Activated CD4-positive, alpha-beta T cell treated with anti-CD3 and anti-CD28 coated beads, Interleukin-2, Interleukin-6, amounts not matched to agents 100 ng/mL and 50 ng/mL, durations not matched to agents 16 hours and 8 hours (primary cell): ENCODE data around the gene OR2AE1.

ENCODE experiments used
- DNase-seq: peaks from one replicate; pipeline ENCODE4 v3.0.0-alpha.2; 2020

The OR2AE1 gene

DNA sequence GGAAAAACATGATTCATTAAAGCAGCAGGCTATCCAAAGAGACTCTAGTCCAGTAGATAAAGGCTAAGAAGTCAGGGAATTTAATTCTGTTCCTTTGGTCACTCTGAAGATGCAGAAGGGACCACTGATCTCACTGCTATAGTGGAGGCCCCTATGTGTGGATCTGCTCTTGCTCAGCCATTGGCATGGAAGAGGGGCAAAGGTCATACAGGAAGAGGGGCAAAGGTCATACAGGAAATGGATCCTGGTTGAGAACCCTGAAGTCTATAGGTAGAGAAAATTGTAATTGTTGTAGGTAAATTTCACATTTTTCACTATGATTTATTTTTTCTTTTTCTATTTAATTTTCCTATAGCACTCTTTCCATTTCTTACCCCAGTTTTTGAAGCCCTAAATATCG is 21.6 kb downstream of the OR2AE1 start:
- no peak for DNase-seq

DNA sequence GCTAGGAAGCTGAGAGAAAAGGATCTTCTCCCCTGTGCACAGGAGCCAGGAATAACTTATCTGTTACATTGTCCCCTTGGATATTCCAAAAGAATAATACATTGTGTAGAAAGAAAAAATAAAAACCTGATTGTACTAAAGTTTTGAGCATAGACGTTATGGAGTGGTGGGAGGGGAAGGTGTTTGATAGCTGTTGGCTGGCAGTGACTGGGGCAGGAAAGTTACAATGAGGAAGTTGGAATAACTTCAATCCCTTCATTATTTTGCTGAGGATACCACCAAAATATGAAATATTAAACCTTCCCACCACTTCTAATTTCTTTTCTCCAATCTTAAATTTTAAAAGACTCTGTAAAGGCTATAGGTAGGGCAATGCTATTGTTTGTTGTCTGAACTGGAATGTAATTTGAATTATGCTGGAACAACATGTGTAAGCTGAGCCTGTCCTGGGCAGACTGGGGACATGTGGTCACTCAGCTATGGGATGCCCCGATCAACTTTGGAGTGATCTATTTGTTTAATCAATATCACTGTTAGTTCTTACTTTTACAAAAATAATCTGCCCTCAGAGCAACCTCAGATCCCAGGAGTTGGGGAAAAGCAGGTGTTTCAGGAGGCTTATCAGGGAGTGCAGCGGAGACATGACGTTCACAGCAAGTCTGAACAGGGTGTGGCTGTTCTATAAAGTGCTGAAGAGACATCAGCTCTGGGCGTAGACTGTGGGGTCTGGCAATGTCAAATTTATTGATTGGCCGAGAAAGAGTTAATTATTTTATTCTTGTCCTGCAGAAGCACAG is 28.2 kb downstream of the OR2AE1 start:
- DNase-seq = no peak

DNA sequence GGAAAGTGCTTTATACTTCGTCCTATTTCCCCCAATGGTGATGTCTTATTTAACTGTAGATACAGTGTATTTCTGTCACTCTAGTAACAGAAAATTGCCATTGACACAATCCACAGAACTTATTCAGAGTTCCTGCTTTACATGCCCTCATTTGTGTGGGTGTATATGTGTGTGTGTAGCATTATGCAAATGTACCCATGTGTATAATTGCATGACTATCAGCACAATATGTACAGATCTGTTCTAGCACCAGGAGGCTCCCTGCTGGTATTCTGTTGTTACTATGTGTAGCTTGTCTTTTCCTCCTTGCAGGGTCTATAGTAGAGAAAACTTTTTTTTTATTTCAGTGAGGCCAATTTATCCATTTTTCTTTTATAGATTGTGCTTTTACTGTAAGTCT is 32.5 kb downstream of the OR2AE1 start:
- no peak for DNase-seq

DNA sequence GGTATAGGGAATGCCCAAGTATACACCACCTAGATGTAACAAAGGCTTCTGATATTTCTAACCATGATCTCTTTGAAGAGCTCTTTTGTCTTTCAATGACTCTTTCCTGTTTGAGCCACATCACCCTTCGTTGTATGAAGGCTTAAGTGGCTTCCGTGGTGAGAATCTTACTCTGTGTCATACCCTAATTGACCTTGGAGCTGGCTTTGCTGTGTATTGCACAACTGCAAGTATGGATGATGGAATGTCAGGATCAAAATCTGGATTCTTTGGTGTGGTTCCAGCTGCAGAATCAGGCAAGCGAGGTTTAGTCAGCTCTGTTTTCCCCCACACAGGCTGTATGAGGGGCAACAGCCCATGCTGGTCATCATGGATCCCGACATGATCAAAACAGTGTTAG is 33.0 kb downstream of the OR2AE1 start:
- DNase-seq = no peak

DNA sequence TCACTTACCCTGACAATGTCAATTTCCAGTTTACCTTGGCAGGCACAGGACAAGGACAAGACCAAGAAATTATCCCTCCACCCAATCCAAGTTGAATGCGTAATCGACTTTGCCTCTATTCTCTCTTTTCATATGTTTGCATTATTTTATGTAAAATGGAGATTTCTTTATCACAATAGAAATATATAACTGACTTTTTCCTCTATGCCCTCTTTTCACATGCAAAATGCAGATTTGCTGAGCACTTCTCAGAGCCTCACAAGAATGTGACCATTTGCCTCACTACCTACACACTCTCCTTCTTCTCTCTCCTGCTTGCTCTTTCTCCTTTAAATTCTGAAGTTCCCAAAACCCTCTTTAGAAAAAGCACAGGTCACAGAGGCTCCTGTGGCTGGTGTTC is 33.9 kb downstream of the OR2AE1 start:
- DNase-seq = no peak

DNA sequence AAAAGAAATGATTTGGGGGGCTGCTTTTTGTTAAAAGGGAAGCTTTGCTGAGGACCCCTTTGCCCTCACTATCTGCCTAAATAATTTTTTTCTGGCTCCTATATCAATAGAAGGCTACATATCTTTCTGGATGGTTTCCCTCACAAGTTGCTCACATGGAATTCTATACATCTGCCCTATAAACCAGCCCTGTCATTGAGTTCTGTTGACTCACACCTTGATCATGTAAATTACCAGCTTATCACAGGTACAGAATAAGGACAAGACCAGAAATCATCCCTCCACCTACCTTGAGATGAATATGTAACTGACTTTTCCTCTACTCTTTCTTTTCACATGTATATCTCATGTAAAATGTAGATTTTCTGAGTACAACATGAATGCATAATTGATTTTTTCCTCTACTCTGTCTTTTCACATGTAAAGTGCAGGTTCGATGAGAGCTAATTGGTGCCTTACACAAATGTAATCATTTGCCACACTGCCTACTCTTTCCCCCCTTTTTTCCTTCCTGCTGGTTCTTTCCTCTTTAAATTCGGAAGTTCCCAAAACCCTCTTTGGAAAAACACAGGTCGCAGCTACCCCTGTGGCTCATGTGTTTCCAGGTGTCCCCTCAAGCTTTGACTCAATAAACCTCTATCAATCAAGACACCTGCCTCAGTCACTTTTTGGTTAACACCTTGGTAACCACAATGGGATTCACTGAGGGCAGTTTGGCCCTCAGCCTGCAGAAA is 36.5 kb downstream of the OR2AE1 start:
- DNase-seq = no peak

DNA sequence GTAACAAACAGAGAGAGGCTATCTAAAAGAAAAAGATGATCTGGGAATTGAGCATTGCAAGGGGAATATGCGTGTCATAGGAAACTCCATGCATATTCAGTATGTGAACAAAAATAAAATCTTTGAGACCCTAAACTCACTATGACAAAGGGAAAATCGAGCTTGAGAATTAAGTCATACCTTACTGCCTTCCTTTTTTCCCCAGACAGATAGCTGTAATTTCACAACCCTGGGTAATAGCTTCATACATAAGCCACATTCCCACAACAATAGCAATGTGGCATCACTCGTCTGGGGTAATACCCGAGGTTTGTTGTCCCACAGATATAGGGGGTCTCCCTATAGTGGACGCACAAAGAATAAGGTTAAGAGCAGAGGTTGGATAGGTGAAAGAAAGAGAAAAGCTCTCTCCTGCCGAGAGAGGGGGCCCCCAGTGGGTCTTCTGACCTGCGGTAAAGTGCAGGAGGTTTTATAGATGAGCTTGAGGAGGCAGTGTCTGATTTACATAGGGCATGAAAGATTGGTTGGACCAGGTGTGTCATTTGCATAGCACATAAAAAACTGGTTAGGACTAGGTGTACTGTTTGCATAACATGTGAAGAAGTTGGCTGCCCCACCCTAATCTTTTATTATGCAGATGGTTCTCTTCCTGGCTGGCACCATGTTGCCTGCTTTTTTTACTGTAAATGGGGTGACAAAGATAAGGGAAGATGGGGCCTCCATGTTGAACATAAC is 37.4 kb downstream of the OR2AE1 start:
- DNase-seq = no peak

DNA sequence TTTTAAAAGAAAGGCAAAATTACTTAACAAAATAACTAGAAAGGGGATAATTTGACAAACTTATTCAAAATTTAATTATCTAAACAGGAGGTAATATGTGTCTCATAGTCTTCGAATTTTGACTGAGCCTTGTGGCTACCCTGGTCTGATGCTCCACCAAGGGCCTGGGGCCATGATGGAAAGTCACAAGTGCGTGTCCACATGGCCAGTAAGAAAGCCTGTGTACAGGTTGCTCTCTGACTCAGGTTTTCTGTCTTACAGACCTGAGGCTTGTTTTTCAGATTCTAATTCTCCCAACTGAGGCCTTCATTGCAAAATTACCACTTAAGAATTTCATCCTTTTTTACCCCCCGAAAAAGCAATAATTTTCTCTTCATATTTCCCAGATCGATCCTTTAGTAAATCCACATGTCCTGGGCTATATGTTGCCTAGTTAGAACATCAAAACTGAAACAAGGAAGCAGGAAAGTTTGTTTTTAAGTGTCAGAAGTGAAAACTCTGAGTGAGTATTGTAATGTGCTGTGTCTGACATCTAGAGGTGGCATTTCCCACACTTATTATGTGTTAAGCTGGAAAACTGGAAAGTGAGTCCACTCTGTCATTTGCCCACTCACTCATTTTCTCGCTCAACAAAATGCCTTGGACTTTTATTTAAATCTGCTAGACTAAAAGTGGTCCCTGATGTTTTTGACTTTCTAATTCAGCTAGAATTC is 39.0 kb downstream of the OR2AE1 start:
- DNase-seq = peak; percentile 4

DNA sequence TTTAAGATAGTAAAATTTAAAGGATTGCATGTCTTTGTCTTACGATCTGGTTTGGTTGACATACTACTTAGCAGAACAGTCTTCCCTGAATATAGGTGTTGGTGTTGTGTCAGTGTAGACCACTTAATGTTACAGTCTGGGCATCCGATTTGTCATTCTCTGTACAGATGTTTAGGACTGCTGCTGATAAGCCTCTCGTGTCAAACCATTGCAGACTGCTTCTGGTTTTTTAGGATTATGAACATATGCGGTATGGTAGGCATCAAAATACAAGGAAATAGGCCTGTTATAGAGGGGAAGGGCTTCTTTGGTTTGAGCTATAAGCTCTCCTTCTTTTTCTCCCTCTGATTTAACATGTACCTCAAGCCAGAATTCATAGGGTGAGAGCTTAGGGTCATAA is 41.6 kb downstream of the OR2AE1 start:
- DNase-seq = no peak

DNA sequence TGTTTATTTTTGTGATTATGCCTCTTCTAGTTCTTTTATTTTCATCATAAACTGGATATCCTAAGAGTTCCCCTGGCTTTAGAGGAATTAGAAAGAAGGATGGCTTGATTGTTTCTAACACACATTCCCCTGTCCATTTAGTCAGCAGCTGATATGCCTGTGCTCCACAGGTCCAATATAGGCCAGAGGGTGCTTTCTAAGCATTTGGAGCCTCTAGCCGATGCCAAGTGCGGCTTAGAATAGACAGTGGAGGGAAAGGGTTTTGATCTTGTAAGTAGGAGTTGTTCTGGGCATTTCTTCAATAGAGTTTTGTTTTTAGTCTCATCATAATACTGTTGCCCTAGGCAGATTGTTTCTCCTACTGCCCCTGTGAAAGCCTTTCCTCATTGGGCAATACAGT is 42.5 kb downstream of the OR2AE1 start:
- DNase-seq = no peak

DNA sequence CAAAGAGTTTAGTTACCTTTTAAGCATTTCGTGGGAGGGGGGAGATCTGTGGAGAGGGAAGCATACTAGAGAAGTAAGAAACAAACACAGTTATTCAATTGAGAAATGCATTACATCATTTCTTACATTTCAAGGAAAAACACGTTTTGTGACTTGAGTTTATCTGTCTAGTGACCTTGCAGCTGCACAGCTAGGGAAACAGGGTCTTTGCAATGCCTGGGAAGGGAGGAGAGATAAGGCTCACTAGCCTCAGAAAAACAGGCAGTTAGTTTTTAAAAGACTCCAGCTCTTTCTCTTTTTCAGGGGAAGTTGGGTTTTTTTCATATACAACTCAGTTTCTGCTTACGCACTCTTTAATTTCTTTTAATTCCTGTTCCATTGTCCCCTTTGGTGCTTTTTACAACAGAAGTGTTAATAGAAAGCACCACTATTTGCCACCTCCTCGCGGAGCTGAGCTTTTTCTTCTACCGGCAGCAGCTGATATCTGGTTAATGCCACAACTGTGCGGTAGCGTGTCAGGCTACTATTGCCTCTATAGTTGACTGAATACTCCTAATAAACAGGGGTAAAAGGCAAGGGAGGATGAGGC is 43.5 kb downstream of the OR2AE1 start:
- DNase-seq = no peak

DNA sequence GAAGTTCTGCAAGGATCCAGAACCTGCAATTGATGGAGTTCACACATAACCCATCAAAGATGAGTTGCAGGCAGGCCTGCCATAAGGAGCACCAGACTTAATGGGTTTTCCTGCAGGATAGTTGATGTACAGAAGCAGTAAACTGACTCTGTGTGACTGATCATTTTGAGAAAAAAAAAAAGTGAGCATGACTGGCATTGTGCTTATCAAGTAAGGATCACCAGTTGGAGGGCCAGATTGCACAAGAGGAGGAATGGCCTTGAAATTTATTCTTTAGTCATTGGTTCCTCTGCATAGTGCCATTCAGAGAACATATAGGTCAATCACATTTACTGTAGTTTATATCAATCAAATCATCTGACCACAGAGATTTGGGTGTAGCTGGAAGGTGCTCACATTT is 45.2 kb downstream of the OR2AE1 start:
- no peak for DNase-seq

DNA sequence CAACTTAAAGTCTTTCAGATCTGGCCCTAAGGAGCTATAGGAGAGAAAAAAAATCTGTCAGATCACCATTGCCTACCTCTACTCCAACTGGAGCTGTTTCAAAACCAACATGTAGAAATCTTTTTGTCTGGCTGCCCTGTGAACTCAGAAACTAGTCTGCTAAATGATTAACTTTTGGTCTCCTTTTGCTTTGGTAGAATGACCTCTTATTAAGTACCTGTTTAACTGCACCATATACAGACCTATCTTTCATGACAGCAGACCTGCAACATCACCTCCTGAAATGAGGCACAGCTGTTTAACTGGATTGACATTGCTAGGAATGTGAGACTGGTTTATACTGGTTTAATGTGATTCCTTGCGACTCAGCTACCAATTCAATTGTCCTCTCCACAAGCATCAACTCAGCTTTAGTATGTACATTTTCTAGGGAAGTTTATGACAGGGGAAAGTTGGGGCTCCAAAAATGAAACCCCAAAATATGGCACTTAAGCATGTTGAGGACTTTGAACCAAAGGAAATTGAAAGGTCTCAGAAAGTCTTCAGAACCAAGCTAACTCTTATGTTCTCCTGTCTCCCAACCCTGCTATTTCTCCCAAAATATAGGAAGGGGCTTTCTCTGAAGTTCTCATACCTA is 47.2 kb downstream of the OR2AE1 start:
- no peak for DNase-seq

DNA sequence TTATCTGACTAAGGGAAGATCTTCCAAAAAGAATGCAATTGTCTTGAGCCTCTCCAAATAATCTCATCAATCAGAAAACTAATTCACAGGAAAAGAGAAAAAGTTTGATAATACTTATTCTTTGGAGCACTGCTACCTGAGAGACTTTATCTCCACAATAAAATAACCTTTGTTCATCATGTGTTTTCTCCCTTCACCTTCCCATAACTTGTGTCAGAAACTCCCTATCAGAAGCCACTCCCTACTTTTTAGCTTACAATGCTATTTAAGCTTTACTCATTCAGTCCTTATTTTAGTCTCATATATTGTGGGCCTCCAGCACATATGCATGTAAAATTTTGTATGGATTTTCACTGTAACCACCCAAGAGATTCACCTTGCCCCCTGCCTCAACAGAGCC is 48.0 kb downstream of the OR2AE1 start:
- DNase-seq = no peak

DNA sequence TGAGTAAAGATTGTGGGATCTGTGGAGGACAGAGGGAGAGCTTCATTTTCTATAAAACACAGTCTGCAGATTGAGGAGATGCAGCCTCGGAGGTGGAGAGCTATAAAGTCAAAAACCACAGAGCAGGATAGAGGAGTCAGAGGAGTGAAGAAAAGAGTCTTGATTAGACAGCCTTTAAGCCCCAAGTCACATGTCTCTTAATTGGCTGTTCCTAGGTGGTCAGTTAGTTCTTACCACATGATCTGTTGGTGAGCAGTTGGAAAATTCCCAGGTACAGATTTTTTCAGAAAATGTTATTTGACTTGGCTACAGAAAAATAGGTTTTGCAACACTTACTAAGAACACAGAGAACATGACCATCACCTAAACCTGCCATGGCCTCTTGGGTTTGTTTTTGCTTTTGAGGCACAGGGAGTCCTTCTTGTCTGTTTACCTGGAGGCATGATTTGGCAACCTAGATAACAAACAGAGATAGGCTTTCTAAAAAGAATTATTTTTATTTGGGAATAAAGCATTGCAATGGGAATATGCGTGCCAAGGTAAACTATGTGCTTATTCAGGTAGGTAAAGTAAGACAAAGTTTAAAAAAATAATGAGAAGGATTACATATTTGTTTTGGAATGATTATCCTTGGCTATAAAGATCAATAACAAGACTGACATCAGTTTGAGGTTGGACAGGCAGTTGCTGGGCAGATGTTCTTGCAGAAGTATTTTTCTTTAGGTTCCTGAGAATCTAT is 49.6 kb downstream of the OR2AE1 start:
- no peak for DNase-seq
